HG03135 (cell line): ENCODE measurements around the gene PLSCR3.

Experiments
- ATAC-seq: cut with Tn5 transposase; IDR thresholded peaks from one replicate; pipeline ENCODE4 v1.9.1; 2021; ENCODE audit warnings: mild to moderate bottlenecking, moderate library complexity; ENCODE audit not compliant: unreplicated experiment

PLSCR3 gene

GRCh38 chr17:7394452-7395191 lies at the start of gene PLSCR3:
Gene PLSCR3 (minus strand): TSS chr17:7394525. CDS start chr17:7394110, 415 bp downstream.
- ATAC-seq, result peak; percentile 77

- ATAC-seq, result no peak
Measured at GRCh38 chr17:7443499-7444485, 49.5 kb upstream of the PLSCR3 start.

GRCh38 chr17:7442142-7442541 lies 47.8 kb upstream of the PLSCR3 start:
- ATAC-seq, result no peak

GRCh38 chr17:7441266-7441665 lies 46.9 kb upstream of the PLSCR3 start:
- no peak for ATAC-seq

- no peak for ATAC-seq
Measured at GRCh38 chr17:7440834-7441195, 46.5 kb upstream of the PLSCR3 start.

GRCh38 chr17:7440113-7440833 lies 45.9 kb upstream of the PLSCR3 start:
- ATAC-seq, result no peak

- ATAC-seq, result no peak
Measured at GRCh38 chr17:7439462-7440112, 45.3 kb upstream of the PLSCR3 start, which contains the start of gene FGF11. Gene FGF11 (plus strand): TSS chr17:7439512. CDS start chr17:7439621, 109 bp downstream.

- ATAC-seq, result no peak
Measured at GRCh38 chr17:7438656-7439460, 44.5 kb upstream of the PLSCR3 start.

GRCh38 chr17:7437950-7438614 lies 43.8 kb upstream of the PLSCR3 start:
- no peak for ATAC-seq

- no peak for ATAC-seq
Measured at GRCh38 chr17:7437369-7437863, 43.1 kb upstream of the PLSCR3 start.

- ATAC-seq, result no peak
Measured at GRCh38 chr17:7436556-7437368, 42.4 kb upstream of the PLSCR3 start.

GRCh38 chr17:7435676-7436555 lies 41.6 kb upstream of the PLSCR3 start:
- peak; percentile 23 for ATAC-seq

- no peak for ATAC-seq
Measured at GRCh38 chr17:7432296-7432695, 38.0 kb upstream of the PLSCR3 start.

- ATAC-seq, result no peak
Measured at GRCh38 chr17:7431231-7431630, 36.9 kb upstream of the PLSCR3 start.

- no peak for ATAC-seq
Measured at GRCh38 chr17:7429722-7430121, 35.4 kb upstream of the PLSCR3 start.

GRCh38 chr17:7428557-7428956 lies 34.2 kb upstream of the PLSCR3 start, which contains the start of gene SPEM3:
Gene SPEM3 (plus strand): TSS chr17:7428857. CDS start chr17:7428903, 46 bp downstream.
- no peak for ATAC-seq

- ATAC-seq, result no peak
Measured at GRCh38 chr17:7427549-7427948, 33.2 kb upstream of the PLSCR3 start.
